Left hindlimb (tissue), 1 donor: ENCODE data around the gene FZD10.

ENCODE experiments used
- DNase-seq: peaks from one replicate; pipeline ENCODE4 v3.0.0-alpha.2; 2018

Gene FZD10

DNA sequence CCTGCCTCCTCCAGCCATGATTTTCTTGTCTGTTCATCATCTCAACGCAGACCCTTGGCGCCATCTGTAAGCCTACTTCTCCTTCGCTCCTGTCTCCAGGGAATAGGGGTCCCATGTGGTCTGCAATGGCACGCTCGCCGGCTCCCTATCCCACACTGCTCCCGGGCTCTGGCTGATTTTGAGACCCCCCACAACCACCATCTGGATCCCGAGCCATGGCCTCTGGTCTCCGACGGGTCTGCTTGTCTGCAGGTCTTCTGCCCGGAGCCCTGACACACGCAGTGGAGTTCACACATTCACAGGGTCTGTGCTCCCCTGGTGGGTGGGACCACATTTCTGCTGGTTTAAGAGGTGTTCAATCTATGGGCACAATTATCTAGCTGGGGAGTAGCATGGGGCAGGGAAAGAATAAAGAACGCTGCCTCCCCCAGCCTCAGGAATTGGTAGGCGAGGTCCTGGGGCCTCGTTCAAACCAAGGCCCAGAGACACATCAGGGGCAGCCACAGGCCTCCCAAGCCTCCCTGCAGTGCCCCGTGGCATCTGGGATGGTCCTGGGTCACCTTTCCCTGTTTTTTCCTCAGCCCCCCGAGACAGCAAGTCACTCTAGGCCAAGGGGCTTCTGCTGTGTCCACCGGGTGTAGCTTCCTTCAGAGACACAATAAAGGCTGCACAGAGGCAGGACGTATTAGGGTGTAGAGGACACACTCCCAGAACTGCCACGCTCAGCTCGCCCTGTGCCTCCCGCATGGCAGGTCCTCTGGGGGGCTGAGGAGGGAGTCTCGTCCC lies 21.5 kb downstream of the FZD10 start:
- DNase-seq, result no peak

DNA sequence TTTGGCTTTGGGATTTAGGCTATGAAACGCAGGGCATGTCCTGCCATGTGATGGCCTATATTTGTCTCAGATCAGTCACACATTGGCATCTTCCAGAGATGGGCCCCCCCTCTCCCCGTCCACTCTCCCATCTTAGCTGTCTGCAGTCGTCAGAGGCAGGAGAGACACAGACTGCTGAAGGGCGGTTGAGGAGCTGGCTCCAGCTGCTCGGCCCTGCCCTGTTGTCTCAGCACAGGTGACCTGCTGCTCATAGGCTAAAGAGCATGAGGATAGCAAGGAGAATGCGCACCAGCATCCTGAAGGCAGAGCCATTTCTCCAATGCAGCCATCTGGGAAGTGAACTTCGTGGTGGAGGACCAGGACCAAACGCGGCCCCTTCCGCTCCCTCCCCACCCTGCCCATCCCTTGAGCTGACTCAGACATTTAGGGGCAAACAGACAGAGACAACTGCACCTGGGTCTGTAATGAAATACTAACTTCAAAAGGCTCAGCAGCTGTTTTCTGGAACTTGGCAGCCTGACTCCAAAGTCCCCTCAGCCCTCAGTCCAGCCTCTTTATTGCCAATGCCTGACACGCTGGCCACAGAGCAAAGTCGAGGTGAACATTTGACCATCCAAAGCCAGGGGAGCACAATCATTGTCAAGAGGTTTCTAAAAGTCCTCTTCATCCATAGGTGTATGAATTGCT lies 22.3 kb downstream of the FZD10 start:
- no peak for DNase-seq

DNA sequence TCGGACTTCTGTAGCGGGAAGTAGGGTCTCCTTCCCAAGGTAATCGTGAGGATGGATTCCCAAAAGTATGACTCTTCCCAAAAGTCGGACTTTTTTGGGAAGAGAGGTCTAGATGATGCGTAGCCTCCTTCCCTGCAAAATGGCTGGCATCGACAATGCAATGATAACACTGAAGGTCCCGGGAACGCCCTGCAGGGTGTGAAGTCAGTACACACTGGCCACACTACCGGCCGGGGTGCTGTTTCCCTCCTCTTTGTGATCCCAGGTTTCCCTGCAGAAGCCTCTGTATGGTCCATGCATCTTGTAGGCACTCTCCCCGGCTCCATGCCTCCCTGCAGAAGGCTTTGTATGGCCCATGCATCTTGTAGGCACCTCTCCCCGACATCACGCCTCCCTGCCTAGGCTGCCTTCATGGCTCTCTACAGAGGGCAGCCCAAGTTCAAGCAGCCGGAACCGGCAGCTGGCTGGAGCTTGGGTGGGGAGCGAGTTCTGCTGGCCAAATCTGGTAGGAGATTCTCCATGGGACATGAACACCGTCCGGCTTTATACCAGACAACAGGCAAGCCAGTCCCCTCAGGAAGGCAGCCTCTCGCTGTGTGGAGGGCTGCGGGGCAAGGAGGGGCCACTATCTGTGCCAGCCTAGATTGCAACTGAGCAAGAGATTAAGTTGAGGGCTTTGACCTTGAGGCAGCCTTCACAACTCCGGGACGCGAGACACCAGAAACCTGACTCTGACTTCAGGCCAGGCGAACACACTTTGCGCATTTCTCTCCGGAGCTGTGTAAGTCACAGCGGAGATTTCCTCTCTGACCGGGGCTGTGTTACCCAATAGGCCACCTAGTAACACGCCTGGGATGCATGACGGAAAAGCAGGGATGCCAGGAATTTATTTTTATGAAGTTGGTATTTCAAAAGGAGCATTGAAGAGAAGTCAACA lies 23.5 kb downstream of the FZD10 start:
- no peak for DNase-seq

DNA sequence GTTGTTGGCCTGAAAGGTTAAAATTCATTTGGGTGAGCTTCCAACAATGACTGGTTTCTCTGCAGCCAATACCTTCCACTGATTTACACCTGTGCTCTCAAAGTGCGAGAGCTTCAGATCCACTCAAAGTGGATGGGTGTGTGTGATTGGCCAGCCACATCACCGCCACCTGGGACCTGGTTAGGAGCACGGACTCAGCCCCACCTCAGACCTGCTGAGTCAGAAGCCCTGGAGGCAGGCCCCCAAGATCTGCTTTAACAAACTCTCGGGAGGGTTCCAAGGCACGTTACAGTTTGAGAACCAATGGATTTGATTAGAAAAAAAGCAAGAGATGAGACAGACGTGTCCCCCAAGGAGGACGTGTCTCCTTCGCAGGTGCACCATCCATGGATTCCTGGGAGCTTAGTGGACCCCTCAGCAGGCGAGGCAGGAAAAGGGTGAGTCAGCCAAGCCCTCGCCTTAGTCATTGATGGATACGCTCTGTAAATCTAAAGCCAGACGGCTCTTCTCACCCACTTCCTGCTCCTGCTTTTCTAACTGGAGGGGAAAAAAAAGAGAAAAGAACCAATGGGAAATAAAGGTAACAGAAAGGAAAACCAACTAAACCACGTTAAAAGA lies 24.5 kb downstream of the FZD10 start:
- DNase-seq, result no peak

DNA sequence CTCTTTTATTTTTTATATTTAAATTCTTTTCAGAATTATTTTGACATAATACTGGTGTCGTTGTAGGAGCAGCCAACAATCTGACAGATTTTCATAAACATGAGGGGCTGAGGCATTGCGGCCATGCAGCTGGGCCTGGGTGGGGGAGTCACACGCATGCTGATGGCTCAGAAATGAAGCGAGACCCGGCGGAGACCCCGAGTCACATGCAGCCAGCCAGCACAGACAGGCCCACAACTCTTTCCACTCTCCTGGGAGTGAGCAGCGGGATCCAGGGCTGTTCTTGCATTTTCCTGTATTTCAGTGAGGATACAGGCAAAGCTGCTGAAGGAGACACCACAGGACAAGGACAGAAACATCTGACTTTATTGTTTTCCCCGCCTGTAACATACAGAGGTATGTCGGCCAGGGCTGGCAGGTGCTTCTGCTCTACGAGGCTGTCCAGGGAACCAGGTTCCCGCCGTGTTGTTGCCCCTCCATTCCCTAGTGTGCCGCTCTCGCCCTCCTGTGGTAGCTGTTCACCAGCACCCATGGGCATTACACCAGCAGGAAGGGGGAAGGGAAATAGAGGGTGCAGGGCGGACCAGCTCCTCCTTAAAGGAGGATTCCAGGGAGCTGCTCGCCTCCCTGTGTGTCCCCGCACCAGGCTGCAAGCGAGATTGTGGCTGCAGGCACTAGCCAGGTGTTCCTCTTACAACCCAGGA lies 30.5 kb downstream of the FZD10 start:
- DNase-seq, result no peak

DNA sequence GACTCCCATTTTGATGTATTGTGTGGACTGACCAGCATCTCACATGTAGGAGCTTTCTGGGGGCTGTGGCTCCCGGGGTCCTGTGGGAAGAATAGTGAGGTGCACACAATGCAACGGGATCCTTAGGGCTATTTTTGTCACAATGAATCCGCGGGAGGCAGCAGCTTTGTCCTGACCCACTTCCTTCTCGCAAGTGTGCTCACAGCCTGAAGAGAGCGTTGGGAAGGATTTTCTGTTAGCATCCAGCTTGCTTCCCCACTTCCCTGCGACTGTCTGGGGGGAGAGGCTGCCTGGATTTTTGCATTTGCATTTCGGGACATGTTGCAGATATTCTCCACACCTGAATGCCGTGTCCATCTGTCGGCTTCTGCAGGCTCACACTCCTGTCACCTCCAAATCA lies 31.9 kb downstream of the FZD10 start:
- no peak for DNase-seq

DNA sequence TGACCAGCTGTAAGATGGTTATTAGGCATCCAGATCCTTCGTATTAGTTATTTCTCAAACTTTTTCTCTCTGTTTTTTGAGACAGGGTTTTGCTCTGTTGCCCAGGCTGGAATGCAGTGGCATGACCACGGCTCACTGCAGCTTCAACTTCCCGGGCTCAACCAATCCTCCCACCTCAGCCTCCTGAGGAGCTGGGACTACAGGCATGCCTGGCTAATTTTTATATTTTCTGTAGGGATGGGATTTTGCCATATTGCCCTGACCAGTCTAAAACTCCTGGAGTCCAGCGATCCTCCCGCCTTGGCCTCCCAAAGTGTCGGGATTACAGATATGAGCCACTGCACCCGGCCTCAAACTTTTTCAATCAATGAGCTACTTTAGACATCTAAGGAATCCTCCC lies 33.1 kb downstream of the FZD10 start:
- no peak for DNase-seq

DNA sequence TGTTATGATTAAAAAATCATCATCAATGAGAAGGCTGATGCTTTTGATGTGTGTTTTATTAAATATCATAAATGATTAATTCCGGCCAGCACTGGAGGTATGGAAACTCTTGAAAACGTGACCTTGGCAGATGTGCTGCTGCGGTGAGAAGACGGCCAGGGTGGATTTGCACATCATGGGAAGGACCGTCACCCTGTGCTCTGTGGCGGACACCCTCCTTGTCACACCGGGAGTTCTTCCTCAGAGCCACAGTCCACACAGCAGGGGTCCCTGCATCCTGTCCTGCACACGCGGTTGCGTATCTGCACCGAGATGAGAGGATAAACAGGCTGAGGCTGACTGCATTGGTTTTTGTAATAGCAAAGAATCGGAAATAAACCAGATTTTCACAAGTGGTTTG lies 33.5 kb downstream of the FZD10 start:
- DNase-seq, result no peak

DNA sequence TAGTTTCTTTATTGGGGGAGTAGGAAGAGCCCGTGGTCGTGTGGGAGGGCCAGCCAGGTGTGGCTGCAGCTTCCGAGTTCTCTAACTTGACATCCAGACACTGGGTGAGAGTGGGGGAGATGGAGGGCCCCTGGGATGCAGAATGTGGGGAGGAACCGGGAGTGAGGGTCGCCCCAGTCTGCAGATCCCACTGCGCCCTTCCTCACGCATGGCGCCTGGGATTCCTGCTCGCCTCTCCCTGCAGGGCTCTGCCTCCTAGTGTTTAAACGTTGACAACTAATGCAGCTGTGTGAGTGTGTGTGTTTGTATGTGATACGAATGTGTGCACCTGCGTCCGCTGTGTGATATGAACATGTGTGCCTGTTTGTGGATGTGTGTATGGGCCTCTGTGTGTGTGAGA lies 34.6 kb downstream of the FZD10 start:
- DNase-seq, result no peak

DNA sequence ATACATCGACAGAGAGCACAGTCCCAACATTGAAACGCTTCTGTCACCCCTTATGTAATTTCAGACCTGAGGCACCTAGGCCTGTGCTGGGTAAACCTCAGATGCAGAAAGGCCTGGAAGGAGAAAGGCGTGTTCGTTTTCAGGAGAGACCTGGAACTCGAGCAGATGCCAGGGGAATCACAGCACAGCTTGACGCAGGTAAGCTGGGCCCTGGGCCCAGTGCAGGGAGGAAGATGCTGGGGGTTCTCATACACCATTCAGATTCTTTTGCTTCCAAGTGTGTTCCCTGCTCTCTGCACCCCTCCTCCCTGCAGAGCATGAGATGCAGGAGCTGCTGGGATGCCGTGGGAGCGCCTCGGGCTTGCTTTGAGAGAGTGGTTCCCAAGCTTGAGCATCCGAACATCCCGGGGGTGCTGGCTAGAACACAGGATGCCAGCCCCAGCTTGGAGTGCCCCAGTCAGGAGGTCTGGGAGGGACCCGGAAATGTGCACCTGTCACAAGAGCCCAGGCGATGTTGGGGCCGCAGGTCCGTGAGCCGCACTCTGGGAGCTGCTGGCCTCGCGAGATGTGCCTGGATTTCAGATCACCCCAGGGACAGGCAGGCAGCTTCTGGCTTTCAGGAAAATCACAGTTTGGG lies 35.9 kb downstream of the FZD10 start:
- DNase-seq, result no peak

DNA sequence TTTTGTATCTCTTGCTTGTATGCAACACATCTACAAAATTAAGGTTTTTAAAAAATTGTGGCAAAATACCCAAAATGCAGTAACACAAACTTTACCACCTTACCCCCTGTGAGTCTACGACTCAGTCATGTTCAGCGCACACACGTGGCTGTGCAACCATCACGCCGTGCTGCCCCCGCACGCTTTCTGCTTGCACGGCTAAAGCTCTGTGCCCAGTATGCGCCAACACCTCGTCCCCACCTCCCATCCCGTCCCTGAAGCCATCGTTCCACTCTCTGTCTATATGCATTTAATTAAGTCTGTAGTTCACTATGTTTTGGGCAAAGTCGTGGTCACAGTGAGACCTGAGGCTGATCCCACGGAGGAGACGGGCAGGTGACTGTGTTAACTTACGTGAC lies 36.4 kb downstream of the FZD10 start:
- DNase-seq, result no peak

DNA sequence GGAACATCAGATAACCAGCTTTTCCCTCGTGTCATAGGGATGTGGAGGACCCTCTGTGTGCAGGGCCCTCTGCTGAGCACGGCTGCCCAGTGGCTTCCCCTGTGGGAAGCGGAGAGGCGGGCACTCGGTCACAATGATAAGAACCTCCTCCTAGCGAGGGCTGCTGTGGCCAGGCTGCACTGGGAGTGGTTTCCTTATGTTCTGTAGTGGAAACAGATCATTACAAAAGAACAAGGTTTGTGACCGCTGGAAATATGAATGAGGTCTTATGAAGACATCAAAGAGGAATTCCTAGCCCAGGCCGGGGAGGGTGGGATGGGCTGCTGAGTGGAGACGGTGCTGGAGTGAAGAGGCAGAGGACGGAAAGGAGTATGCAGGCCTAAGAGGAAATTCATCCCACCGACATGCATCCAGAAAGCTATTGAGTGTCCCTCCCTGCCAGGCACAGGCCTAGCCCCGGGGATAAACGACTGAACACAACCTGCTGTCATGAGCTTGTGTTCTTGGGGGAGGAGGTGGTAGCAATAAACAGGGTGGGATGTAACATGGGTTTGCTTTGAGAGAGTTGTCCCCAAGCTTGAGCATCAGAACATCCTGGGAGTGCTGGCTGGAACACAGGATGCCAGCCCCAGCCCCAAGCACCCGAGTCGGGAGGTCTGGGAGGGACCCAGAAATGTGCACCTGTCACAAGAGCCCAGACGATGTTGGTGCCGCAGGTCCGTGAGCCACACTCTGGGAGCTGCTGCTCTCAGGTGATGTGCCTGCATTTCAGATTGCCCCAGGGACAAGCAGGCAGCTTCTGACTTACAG lies 37.5 kb downstream of the FZD10 start:
- no peak for DNase-seq

DNA sequence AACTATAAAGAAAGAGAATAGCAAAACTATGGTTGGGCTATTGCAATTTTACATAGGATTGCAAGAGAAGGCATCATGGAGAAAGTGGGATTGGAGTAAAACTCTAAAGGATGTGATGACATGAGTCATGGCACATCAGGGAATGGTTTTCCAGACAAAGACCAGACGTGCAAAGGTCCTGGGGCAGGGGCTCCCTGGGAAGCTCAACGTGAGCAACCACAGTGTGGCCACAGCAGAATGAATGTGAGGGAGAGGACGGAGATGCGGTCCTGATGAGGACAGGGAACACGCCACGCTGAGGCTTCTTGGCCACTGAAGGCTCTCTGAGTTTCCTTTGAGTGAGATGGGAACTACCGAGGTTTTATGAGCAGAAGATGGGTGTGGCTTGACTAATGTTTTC lies 38.2 kb downstream of the FZD10 start:
- DNase-seq, result no peak

DNA sequence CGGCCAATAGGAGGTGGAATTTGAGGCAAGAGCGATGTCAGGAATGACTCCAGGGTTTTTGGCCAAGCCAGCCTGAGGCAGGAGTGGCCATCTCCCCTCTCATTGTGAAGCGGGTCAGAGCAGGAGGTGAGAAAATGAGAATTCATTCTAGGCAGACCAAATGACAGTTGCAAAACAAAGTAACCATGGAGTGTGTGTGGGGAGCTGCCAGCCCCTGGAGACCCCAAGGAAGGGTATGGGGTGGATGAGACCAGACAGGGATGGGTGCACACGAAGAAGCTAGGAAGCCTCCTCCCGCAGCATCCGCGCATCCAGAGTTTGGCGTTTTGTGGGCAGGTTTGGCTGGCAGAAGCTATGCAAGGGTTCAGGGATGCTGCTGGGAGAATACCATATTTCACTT lies 38.8 kb downstream of the FZD10 start:
- DNase-seq, result no peak

DNA sequence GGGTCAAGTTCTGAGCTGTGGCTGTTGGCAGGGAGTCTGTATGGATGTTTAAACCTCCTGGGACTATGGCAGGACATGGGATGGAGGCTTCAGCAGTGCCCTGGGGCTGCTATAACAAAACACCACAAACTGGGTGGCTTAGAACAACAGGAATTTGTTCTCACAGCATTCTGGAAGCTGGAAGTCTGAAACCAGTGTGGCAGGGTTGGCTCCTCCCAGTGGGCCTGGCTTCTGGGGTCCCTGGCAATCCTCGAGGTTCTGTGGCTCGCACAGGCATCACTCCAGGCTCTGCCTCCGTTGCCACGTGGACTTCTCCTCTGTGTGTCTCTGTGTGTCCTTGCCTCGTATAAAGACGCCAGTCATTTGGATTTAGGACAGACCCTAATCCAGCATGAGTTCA lies 39.9 kb downstream of the FZD10 start:
- no peak for DNase-seq

DNA sequence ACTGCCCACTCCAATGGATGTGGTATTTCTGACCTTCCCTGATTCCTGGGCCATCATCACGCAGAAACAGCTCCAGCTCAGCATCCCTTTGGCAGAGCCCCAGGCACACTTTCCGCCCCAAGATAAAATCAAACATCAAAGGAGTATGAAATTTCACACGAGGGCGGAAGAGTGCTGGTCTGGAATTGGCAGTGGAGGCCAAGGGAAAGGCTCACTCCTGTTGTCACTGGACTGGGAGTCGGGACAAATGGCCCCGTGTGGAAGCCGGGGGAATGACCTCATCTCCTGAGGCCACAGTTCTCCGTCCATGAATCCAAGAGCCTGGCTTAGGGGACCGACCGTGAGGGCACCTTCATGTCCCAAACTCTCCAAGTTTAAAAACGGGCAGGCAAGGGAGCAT lies 40.9 kb downstream of the FZD10 start:
- DNase-seq, result no peak

DNA sequence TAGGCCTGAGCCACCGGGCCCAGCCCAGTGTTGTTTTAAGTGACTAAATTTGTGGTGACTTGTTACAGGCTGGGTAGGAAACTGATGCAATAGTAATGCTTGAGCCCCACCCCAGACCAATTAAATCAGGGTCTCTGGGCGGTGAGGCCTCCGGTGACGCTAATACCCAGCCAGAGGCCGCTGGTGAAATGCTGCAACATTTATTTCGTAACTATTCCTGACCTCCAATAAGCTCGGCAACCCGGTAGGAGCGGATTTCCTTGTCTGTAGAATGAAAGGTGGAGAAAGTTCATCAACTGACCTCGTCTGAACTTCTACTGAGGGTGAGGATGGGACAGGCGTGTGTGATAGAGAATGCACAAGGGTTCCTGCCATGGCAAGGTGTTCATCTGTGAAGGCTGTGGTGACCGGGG lies 42.3 kb downstream of the FZD10 start:
- DNase-seq, result no peak

DNA sequence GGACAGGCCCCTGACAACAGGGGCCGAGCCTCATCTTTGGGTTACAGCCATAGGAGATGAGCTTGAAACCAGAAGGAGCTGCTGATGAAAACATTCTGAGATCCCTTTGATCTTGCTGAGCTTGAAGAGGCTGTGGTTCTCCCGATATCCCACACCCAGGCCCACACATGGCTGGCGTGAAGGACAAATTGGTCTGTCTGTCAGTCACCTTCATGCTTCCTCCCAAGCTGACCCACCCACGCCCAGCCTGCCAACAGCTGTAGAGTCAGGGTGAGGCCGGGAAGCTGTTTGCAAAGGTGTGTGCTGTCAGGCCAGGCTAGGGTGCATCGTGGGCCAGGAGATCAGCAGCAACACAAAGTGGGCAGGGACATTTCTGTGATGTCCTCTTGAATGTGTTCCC lies 43.2 kb downstream of the FZD10 start:
- no peak for DNase-seq

DNA sequence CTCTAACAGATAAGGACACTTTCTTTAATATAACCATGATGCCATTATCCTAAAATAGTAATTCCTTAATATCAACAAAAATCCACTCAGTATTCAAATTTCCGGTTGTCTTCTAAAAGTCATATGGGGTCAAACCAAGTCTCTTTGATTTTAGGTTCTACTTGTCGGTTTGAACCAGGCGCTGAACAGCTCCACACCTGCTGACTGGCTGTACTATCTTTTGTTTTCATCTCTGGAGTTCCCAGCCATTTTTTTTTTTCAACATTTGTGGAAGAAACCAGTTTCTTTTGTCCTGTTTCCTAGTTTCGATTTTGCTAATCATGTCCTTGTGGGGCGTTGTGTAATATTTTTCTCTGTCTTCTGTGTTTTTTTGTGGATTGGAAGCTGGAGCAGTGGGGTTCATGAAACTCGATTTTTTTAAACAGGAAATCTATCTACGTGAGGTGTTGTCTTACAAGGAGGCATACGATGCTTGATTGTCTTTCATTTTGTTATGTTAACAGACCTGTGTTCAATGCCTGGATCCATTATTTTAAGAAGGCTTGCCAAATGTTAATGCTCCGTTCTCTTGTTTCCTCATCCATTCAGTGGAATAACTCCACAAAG lies 50.2 kb downstream of the FZD10 start:
- no peak for DNase-seq

DNA sequence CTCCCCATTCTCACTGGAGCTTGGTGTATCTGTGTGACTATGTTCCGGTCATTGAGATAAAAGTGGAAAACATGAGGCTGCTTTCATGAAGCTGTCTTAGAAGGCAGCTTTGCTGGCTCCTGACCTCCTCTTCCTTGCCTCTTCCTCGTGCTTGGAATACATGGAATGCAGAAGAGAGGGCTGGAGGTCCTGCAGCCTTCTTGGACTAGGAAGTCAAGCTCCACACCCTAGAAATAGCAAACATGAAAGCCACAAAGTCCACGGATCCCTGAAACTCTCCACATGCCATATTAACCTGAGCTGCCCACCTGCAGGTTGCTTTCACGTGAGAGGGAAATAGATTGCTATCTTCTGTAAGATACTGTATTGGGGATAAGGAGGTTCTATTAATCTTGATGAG lies 51.0 kb downstream of the FZD10 start:
- DNase-seq, result no peak
